GM12892 (cell line): ENCODE results near the gene LEF1.

Experiments
- POLR2A ChIP-seq: IDR thresholded peaks from 2 replicates; pipeline ENCODE4 v1.6.1; 2011; ENCODE audit warnings: low read depth, low read length, control low read depth
- TAF1 ChIP-seq: IDR thresholded peaks from 2 replicates; pipeline ENCODE4 v1.6.1; 2011; ENCODE audit warnings: low read depth, mild to moderate bottlenecking, control low read depth, low read length, borderline replicate concordance

DNA sequence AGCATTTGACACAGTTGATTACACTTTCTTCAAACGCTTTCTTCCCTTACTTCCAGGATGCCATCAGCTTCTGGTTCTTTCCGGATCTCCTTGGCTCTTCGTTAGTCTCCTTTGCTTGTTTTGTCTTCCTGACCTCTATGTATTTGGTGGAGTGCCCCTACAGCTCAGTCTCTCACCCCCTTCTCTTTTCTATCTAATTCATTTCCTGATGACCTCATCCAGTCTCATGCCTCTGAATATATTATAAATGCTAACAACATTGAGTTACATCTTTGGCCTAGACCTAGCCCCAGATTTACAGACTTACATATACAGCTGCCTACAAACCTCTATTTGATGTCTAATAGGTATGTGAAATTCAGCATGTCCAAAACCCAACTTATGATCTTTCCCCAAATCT is 16.5 kb upstream of the LEF1 start:
- TF ChIP-seq POLR2A (no peak), TAF1 (no peak)
